NB4 (cell line): Measurements from ENCODE around the gene ZDHHC4.

Experiments
- DNase-seq: peaks from one replicate; pipeline ENCODE4 v3.0.0; 2010; ENCODE audit warnings: low read depth
- H3K4me3 ChIP-seq: one replicate; pipeline ENCODE4 v1.5.1; 2011; ENCODE audit warnings: mild to moderate bottlenecking, low read depth, low read length, moderate library complexity
- MYC ChIP-seq: IDR thresholded peaks from 2 replicates; pipeline ENCODE4 v1.6.1; 2011; ENCODE audit warnings: low read depth, low read length
- POLR2A ChIP-seq: IDR thresholded peaks from 2 replicates; pipeline ENCODE4 v1.6.1; 2011; ENCODE audit warnings: mild to moderate bottlenecking; ENCODE audit not compliant: insufficient read length; ENCODE audit errors: extremely low read depth
- TF ChIP-seq, protein P1 (sequence below): IDR thresholded peaks from 2 replicates; pipeline ENCODE4 v1.6.1; 2011; ENCODE audit warnings: low read depth, low read length
- TF ChIP-seq, protein P2 (sequence below): IDR thresholded peaks from one replicate; pipeline ENCODE4 v1.5.1; 2012; ENCODE audit warnings: low read depth, low read length

Gene ZDHHC4

DNA sequence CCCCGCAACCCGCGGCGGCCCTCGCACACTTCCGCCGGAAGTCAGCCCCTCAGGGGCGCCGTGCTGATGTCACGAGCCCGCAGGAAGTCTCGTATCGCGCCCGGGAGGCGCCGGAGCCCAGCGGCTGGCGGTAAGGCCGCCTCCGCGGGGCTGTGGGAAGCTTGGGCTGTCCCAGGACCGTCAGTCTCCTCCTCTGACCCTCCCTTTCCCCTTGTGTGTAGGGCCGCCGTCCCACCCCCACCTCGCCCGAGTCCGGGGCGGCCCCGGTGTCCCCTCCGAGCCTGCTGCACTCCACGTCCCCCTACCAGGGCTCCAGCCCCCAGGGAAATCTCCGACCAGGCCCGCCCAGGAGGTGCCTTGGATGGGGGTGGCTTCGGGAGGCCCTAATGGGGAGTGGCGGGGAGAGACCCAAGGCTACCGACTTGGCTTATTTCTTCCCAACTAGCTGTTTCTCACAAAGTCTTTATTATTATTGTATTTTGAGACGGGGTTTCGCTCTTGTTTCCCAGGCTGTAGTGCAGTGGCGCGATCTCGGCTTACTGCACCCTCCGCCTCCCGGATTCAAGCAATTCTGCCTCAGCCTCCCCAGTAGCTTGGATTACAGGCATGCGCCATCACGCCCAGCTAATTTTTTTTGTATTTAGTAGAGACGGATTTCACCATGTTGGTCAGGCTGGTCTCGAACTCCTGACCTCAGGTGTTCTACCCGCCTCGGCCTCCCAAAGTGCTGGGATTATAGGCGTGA, at the start of gene ZDHHC4:
Gene ZDHHC4, plus strand, starts transcription at position 86 of the 745 bp plus-strand sequence. CDS start 3,108 bp downstream, outside the sequence.
- peak within 1 kb of the TSS; percentile 87 for H3K4me3 ChIP-seq
- TF ChIP-seq, protein P1, sequence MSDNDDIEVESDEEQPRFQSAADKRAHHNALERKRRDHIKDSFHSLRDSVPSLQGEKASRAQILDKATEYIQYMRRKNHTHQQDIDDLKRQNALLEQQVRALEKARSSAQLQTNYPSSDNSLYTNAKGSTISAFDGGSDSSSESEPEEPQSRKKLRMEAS = peak; percentile 80
- TF ChIP-seq POLR2A (peak; percentile 99), MYC (peak; percentile 89)
- TF ChIP-seq, protein P2, sequence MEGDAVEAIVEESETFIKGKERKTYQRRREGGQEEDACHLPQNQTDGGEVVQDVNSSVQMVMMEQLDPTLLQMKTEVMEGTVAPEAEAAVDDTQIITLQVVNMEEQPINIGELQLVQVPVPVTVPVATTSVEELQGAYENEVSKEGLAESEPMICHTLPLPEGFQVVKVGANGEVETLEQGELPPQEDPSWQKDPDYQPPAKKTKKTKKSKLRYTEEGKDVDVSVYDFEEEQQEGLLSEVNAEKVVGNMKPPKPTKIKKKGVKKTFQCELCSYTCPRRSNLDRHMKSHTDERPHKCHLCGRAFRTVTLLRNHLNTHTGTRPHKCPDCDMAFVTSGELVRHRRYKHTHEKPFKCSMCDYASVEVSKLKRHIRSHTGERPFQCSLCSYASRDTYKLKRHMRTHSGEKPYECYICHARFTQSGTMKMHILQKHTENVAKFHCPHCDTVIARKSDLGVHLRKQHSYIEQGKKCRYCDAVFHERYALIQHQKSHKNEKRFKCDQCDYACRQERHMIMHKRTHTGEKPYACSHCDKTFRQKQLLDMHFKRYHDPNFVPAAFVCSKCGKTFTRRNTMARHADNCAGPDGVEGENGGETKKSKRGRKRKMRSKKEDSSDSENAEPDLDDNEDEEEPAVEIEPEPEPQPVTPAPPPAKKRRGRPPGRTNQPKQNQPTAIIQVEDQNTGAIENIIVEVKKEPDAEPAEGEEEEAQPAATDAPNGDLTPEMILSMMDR = no peak
- DNase-seq = peak; percentile 99

GRCh38 chr7:6528401-6529130, 48.7 kb upstream of the ZDHHC4 start:
- TF ChIP-seq MYC (no peak), POLR2A (no peak)
- TF ChIP-seq, protein P2 = no peak
- TF ChIP-seq, protein P1 = no peak
- no peak overlapping the region for H3K4me3 ChIP-seq
- no peak for DNase-seq

- TF ChIP-seq POLR2A = no peak
- TF ChIP-seq, protein P2 = no peak
- TF ChIP-seq MYC = no peak
- TF ChIP-seq, protein P1 = no peak
- no peak for DNase-seq
- H3K4me3 ChIP-seq = no peak overlapping the region
Observed at GRCh38 chr7:6529643-6530042, 47.6 kb upstream of the ZDHHC4 start.

- H3K4me3 ChIP-seq = no peak overlapping the region
- no peak for DNase-seq
Observed at GRCh38 chr7:6530626-6531491, 46.4 kb upstream of the ZDHHC4 start.

More at GRCh38 chr7:6530626-6531491, 46.4 kb upstream of the ZDHHC4 start:
- no peak for TF ChIP-seq MYC
- TF ChIP-seq, protein P2 = no peak
- no peak for TF ChIP-seq POLR2A
- TF ChIP-seq, protein P1 = no peak
